Measurements from ENCODE around the gene NT5C2.
"Not testable (repeated sequence)": the region's sequence is repeated elsewhere in the genome, so short reads cannot be mapped to it uniquely, and the experiment has no call there.

DNA sequence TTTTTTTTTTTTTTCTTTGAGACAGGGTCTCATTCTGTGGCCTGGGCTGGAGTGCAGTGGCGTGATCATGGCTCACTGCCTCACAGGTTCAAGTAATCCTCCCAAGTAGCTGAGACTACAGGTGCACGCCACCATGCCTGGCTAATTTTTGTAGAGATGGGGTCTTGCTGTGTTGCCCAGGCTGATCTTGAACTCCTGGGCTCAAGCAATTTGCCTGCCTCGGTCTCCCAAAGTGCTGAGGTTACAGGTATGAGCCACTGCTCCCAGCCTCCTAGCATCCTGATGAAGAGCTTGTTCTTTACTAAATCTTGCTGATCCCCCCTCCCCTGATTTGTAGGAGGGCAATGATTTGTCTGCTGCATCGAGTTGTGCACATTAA, 126.0 kb downstream of the NT5C2 start:
- TF ChIP-seq POLR2AphosphoS5, SPI1 (IDR thresholded peaks at IDR 0.05; ENCODE audit: low read depth, low read length): not testable (repeated sequence)
